SK-N-DZ (cell line): ENCODE data around the gene SLC22A6.

Experiments used
- DNase-seq: peaks from one replicate; pipeline ENCODE4 v3.0.0-alpha.2; 2015; ENCODE audit warnings: low spot score
- small RNA-seq, 2 experiments: library from RNA; depleted of rRNA; stranded (forward); fragments of <200 nt; gene quantifications; one replicate each; pipeline ENCODE3, GENCODE V24; 2014

Gene SLC22A6

DNA sequence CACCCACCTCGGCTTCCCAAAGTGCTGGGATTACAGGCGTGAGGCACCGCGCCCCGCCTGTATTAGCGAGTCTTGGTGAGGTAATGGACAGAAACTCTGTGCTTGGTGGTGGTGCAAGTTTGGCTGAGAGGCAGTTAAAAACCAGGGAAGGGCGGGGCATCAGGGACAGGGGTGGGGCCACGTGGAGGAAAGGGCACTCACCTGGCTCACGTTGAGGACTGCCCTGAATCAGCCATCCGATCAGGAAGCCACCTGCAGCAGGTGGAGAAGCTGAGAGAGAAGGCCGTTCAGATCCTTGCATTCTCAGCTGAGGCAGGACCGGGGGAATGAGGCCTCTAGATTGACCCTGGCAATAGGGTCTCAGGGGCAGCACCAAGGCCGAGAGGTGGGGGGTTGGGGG, 51.5 kb downstream of the SLC22A6 start:
- DNase-seq: no peak

DNA sequence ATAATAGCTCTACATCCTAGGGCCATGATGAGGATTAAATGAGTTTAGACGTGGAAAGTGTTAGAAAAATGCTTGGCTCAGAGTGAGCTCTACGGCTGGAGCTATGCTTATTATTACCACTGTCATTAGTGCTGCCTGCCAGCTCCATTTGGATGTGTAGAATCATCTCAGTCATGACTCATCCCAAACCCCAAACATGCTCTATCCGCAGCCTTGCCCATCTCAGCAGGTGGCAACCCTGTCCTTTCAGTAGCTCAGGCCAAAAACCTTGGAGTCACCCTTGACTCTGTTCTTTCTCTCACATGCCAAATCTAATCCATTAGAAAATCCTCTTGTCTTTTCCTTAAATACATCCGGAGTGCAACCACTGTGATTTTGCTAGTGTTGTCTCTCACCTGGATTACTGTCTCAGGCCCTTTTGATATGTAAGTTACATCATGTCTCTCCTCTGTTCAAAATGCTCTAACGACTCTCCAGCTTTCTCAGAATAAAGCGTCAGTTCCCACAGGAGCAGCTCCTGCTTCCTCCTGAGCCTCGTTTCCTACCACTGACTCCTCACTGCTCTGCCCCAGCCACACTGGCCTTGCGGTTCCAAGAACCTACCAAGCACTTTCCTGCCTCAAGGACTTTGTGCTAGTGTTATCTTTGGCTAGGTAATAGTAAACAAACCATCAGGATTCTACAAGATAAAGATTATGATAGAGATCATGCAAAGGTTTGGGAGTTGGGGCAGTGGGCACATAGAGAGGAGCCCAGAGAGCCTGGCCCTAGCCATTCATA, 53.1 kb downstream of the SLC22A6 start:
- no peak for DNase-seq

DNA sequence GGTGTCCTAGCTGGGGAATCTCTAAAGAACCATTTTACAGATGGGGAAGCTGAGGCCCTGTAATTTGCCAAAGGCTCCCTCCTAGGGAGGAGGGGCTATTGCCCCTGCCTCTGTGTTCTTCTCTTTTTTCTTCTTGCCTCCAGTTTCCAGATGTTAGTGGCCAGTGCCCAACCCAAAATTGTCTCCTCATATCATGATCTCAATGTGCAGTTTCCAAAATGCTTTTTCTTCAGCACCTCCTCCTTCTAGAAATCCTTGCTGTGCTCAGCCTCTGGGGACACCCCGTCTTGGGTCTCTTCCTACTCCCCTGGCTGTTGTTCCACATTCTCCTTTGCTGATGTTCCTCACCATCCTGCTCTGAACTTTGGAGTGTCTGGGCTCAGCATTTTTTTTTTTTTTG, 54.1 kb downstream of the SLC22A6 start:
- DNase-seq: no peak

DNA sequence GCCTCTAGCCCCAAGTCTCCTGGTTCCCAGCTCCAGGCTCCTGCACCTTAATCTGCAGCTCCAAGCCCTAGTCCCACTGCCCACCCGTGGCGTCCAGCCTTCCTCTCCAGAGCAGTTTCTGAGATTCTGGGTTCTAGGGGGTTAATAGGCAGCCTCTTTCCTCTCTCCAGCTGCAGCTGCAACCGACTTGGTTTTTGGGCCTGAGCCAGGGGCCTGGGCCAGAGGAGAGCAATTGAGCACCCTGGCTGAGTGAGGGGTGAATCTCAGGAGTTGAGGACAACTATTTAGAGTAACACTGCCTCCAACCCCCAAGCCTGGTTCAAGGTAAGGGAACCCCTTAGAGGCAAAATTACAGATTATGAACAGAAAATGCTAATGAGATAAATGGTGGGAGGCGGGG, 54.6 kb downstream of the SLC22A6 start:
- DNase-seq: no peak

DNA sequence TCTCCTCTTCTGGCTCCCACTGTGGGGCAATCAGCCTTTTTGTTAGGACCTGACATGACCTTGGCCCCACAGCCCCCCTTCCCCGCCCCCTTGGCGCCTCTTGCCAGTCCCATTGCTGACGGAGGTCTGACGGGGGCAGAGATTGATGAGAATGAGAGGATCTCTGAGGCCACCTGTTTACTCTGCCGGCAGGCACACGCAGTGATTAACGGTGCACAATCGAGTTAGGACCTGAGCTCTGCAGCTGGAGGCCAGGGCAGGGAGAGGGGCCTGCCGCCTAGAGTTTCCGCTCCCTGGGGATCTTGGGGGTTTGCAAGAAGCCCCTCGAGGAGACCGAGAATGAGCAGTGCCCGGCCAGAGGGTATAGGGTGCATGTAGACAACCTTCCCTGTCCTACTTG, 56.8 kb downstream of the SLC22A6 start:
- peak; percentile 99 for DNase-seq

DNA sequence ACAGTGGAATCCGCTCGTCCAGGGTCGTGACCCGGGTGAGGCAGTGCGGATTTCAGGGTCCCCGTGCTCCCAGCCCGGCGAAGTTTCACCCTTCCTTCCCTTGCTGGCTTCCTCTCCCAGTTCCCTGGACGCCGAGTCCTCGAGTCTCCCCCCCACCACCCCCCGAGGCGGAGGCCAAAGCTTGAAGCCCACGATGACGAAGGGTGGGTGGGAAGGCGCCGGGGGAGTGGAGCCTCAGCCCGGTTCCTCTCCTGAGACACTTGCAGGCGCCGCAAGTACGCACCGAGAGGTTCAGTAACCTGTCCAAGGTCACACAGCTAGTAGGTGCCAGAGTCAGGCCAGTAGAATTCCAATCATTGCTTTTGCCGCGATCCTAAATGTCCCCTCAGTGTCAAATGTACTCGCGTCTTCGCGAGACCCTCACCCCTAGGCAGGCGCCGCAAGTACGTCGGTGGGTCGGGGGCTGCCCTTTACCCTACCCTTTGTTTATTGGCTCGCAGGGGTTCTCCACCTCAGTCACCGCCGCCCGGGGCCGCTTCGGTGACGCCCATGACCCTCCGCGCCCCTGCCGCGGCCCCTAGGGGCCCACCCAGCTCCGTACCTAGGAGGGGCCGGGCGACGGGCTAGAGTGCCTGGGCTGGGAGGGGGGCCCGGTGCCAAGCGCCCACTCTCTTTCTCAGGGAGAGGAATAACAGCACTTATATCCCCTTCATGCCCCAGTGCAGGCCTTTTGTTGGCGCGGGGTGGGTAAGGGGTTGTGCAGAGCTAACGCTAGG, 57.9 kb downstream of the SLC22A6 start:
- DNase-seq: no peak

Small RNA genes lying within 50 kb of the gene (small RNA-seq; reads per million reads assigned to genes)
- 0 reads per million in 2 experiments for gene RN7SL259P
